NCI-H2171 (cell line): ENCODE measurements around the gene CFI.
A peak's percentile ranks its signal among the peaks of the same experiment; 100 is the strongest.

Experiments
- DNase-seq: peaks from one replicate; lab custom pipeline; 2025; lab: John Stamatoyannopoulos, UW

CFI gene

DNA sequence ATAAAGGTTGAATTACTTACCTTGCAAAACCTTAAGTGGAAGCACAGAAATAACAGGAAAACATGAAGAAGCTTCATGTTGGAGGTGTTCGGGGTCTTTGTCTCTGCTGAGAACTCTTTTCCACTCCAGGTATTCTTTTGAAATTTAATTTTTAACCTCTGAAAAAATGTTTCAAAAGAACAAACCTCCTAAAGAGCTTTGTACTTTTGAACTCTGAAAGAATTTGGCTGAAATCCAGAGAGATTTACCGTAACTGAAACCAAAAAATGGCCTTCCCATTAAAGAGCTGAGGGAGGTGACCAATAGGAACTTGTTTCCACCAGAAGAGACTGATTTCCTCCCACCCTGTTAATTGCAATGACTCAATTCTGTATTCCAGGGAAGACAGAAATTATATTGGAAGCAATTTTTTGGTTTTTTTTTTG is at the start of gene CFI:
CFI (minus strand) TSS at position 105 of the 425 bp plus-strand sequence; CDS start at position 77, 28 bp downstream.
- no peak for DNase-seq

DNA sequence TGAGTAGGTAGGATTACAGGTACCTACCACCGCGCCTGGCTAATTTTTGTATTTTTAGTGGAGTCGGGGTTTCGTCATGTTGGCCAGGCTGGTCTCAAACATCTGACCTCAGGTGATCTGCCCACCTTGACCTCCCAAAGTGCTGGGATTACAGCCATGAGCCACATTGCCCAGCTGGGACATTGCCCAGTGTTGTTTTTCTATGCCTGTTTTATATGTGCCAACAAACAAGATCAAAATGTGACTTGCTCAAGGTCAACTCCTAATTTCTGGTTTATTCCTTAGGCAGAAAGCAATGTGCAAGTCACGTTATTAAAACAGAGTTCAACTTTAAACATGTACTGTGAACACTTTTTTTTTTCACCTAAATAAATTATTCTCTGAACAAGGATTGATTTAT is 48.8 kb upstream of the CFI start:
- no peak for DNase-seq

DNA sequence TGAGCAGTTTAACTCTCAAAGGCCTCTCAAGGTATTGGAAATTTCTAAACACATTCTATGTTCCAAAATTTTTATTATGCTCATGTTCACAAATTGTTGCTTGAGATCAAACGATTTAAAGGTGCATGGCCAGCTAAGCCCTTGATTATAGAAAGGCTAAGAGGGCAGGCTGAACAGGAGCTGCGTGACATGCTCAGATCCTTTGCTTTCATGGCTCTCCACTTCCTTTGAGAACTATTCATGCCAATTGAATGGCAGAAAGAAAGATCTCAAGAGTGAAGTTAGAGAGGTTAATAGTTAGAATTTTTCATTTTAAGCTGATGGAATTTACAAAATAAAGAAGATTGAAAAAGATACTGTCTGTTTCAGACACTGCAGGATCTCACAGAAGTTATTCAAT is 46.7 kb upstream of the CFI start:
- DNase-seq = no peak

DNA sequence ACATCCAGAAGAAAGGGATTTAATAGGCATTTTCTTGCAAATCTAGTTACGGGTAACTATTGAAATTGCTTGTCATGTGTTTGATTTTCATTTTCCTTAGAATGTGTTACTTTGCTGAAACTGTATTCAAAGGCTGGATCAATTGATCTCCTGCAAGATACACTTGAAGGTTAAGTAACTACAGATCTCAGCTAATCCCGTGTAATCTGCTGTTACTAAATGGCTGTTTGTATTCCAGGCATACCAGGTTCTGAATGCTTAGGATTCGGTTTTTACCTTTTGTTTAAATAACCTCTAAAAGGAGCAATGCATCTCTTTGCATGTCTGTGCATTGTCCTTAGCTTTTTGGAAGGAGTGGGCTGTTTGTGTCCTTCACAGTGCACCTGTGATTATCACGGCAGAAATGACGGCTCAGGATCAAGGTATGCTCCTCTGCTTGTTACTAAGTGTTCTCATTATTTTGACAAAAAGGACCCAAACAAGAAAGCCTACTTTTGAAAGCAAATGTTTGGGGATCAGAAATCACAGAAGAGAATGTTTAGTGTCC is 46.2 kb upstream of the CFI start, which contains the start of gene LRIT3:
LRIT3 (plus strand) TSS at position 212 of the 547 bp plus-strand sequence; CDS start at position 307, 95 bp downstream.
- DNase-seq = no peak

- DNase-seq = no peak
Observed at GRCh38 chr4:109846395-109847098, 44.7 kb upstream of the CFI start.

- DNase-seq = no peak
Observed at GRCh38 chr4:109836985-109837384, 35.2 kb upstream of the CFI start.

DNA sequence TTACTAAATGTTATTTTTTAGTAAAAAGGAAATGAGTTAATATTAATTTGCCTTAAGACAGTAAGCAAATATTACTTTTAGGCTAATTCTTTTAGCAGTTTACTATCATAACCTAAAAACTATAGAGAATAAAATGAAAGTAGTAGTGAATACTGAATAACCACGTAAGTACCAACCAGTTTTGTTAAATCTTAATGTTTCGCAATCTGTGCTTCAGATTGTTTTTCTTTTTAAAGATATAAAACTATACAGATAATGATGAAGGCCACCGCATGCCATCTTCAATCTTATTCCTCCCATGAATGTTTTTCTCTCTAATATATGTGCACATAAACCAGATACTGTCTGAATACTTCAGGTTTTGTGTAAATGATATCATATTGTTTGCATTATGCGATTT is 32.0 kb upstream of the CFI start:
- DNase-seq = no peak

DNA sequence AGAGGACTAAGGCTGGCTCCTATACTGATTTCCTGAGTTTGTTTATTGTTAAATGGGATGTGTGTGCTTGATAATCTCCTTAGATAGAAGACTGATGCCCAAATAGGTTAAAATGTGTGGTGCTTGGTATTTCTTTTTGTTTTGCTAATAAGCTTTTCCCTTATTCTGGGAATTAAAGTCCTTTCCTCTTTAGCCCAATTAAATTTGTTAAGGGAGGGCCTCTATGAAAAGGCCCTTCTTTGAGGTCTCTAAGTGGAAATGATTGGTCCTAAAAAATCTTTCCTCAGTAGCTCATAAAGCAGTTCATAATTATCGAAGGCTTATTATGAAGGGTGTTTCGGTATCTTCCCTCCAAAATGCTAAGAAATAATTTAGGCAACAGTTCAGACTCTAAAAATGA is 25.9 kb upstream of the CFI start, which contains the start of gene RRH:
RRH (plus strand) TSS at position 301 of the 400 bp plus-strand sequence; CDS start at position 357, 56 bp downstream.
- no peak for DNase-seq

- DNase-seq = no peak
Observed at GRCh38 chr4:109826719-109827118, 24.9 kb upstream of the CFI start.

GRCh38 chr4:109821185-109821584 is 19.4 kb upstream of the CFI start:
- DNase-seq = no peak

DNA sequence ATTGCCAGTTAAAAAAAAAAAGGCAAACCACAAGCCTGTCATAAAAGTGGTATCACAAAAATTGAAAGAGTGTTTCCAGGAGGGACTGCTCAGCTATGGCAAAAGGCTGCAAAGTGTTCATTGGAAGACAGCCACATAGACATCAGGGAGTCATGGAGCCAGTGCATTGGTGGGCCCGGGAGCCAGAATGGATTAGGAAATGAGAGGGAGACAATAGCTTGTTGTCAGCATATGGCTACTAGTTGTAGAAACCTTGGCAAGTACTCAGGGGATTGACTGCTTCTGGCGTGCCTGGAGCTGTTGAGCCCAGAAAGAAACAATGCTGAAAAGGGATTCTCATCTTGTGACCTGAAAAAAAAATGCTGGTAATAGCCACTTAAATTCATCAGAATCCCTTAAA is 18.8 kb upstream of the CFI start:
- DNase-seq = no peak

GRCh38 chr4:109818268-109818667 is 16.5 kb upstream of the CFI start:
- DNase-seq = no peak

DNA sequence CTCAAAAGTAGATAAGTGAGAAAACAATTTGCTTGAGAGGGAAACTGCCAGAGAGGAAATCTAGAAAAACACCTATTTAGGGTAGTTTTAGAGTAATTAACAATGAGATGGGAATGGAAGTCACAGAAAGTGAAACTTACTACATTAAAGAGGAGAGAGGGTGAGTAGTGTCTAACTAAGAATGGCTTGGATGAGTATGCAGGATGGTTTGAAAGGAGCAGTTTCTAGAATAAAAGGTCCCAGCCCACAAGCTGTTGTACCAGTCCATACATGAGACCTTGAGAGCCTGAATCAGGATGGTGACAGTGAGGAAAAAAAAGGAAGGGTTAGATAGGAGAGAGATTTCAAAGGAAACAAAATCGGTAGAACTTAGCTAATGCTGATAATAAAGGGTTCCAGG is 15.1 kb upstream of the CFI start:
- no peak for DNase-seq

DNA sequence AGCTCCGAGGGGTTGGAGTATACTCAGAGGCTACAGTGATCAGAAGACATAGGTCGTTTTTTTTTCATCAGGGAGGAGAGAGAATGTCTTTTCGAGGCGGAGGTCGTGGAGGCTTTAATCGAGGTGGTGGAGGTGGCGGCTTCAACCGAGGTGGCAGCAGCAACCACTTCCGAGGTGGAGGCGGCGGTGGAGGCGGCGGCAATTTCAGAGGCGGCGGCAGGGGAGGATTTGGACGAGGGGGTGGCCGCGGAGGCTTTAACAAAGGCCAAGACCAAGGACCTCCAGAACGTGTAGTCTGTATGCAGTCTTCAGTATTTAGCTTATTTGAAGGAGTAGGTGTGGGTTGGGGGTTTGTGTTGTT is 14.3 kb upstream of the CFI start:
- no peak for DNase-seq

DNA sequence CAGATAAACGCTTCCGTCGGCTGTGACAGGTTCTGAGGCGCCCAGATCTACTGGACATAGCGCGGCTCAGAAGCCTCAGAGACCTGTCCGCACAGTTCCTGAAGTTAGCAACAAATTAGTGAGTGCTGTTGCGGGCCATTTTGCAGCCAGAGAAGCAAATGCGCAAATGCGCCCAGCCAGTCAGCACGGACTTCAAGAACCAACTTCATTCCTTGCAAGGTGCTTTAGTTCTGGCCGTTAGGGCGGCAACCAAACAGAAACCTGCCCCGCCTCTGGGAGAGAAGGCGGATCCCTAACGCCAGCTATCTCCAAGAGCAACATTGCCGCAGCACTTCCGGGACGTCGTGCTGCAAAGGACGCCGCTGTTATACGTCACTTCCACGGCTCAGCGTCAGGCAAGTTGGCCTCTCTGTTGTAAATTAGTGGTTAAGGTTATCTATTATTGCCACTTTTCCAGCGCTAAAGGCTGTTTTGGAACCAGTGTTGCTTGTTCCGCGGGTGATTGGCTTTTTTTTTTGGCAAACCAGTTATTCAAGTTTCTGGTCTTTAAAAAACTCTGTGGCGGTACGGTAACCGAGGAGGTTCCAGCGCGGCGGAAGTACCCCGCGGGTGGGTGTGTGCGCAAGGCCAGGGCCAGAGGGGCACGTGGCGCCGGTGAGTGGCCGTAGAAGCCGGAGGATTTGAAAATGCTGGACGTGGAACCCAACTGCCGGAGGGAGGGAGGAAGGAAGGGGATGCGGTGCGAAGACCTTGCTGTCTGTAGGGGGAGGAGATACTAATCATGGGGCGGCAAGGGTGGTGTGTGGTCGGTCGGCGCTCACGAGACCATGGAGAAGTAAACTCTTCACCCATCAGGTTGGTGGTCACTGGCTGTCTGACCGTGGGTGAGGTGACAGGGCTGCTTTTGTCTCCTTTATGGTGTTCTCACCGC is 13.6 kb upstream of the CFI start, which contains the start of gene GAR1:
GAR1 (plus strand) TSS at position 612 of the 931 bp plus-strand sequence. CDS start 403 bp downstream, outside the sequence.
- peak; percentile 67 for DNase-seq

DNA sequence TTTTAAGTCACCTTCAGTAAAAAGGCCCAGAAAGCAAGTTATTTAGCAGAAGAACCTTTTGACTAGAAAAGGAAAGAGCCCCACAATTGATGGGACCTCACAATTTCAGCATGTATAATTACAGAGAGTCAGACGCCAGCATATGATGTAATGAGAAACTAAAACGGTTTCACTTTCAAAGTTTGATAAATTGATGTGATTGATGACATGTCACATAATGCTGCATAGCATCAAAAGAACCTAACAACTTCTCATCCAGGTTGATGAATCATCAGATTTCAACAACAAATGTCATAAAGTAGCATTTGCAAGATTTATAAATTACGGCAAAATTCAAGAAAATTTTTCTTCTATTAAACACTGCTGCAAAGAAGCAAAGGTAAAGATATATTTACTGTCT is 9.9 kb upstream of the CFI start:
- DNase-seq = no peak

- DNase-seq = no peak
Observed at GRCh38 chr4:109810552-109811387, 9.0 kb upstream of the CFI start.

DNA sequence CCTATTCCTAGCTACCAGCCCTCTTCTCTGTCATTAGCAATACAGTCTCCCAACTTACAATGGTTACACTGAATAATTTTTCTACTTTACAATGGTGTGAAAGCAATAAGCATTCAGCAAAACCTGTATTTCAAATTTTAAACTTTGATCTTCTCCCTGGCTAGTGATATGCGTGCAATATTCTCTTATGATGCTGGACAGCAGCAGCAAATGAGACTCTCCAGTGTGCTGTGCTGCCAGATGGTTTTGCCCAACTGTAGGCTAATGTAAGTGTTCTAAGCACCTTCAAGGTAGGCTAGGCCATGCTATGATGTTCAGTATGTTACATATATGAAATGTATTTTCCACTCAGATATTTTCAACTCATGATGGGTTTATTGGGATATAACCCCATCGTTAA is 7.9 kb upstream of the CFI start:
- DNase-seq = no peak

DNA sequence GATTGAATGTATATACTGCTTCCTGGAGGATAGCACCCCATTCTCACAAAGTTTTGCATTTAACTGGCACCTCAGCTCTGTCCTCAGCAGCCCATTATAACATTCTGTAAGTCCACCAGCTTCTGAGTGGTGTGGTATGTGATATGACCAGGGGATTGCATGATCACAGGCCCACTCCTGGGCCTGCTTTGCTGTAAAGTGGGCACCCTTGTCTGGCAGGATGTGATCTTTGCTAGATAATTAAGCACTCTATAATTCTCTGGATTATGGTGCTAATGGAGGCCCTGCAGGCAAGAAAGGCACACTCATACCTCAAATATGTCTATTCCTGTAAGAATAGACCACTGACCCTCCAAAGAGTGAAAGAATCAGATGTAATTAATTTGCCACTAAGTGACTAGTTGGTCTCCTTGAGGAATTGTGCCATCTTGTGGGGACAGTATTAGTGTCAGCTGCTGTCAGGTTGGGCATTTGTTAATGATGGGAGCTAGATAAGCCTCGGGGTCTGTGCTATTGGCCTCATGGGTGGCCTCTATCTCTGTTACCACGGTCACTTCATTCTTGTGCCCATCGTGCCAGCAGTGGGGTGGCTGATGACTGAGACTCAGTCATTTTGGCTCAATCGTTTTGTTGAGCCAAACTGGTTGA is 2.2 kb upstream of the CFI start:
- DNase-seq = no peak

DNA sequence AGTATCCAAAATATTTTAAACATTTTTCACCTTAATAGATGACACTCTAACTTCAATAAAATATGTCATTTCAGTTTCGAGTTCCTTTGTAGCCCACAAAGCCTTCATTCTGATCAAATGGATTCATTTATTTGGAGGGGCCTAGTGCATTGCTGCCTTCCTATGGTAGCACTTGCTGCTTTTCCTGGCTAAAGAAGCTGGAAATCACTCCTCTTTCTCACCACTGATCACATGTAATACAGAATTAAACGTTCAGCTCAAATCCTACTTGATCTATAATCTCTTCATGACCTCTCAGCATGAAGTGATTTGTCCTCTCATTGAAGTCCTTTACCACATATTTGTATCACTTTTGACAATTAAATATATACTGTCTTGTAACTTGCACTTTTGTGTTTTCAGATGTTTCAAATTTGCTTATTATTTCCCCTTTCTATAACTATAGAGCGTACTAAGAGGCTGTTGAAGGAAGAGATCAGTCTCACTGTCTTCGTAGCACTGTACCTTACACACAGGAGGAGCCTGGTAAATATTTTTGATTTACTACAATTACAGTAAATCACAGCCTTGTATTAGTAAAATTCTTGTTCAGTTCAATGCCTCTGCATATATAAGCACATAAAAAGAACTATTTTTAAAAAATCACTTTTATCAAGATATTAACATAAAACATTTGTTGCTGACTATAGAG is 555 bp downstream of the CFI start:
- DNase-seq = no peak

- DNase-seq = no peak
Observed at GRCh38 chr4:109798866-109799265, 2.9 kb downstream of the CFI start.
